H9 (cell line): ENCODE measurements around the gene ITPR2. TPM values are rescaled to one million over a fixed set of nuclear protein-coding genes. Genes with fewer than 3 reads are reported as not detected.
A peak's percentile ranks its signal among the peaks of the same experiment; 100 is the strongest.

Experiments used
- DNase-seq: peaks from one replicate; pipeline ENCODE4 v3.0.0-alpha.2; 2017
- H2AFZ ChIP-seq: one replicate; pipeline ENCODE4 v1.6.1; 2013; ENCODE audit warnings: mild to moderate bottlenecking, low read length, control low read depth, moderate library complexity
- H2AK5ac ChIP-seq: 2 replicates; pipeline ENCODE4 v1.6.1; 2013; ENCODE audit warnings: low read length, control low read depth, mixed read lengths; ENCODE audit not compliant: insufficient read length
- H2BK120ac ChIP-seq: one replicate; pipeline ENCODE4 v1.6.1; 2013; ENCODE audit warnings: low read depth, mild to moderate bottlenecking, low read length, control low read depth, inconsistent platforms; ENCODE audit not compliant: poor library complexity, severe bottlenecking
- H2BK12ac ChIP-seq: 2 replicates; pipeline ENCODE4 v1.6.1; 2013; ENCODE audit warnings: low read length, control low read depth, mixed read lengths, low read depth; ENCODE audit not compliant: insufficient read length
- H2BK15ac ChIP-seq: 2 replicates; pipeline ENCODE4 v1.6.1; 2013; ENCODE audit warnings: low read depth, low read length, control low read depth
- H2BK20ac ChIP-seq: one replicate; pipeline ENCODE4 v1.6.1; 2013; ENCODE audit warnings: low read depth, mild to moderate bottlenecking, low read length, control low read depth, inconsistent platforms; ENCODE audit not compliant: poor library complexity, severe bottlenecking
- H2BK5ac ChIP-seq: 2 replicates; pipeline ENCODE4 v1.6.1; 2013; ENCODE audit warnings: low read length, control low read depth, mixed read lengths; ENCODE audit not compliant: insufficient read length
- H3K14ac ChIP-seq: 2 replicates; pipeline ENCODE4 v1.6.1; 2013; ENCODE audit warnings: low read length, control low read depth; ENCODE audit not compliant: insufficient read depth
- H3K18ac ChIP-seq: 2 replicates; pipeline ENCODE4 v1.6.1; 2013; ENCODE audit warnings: low read depth, mild to moderate bottlenecking, mixed read lengths, low read length, control low read depth; ENCODE audit not compliant: insufficient read length
- H3K23ac ChIP-seq: 2 replicates; pipeline ENCODE4 v1.6.1; 2013; ENCODE audit warnings: low read length, control low read depth, mixed read lengths, low read depth; ENCODE audit not compliant: insufficient read length
- H3K23me2 ChIP-seq: 2 replicates; pipeline ENCODE4 v1.6.1; 2013; ENCODE audit warnings: low read depth, mild to moderate bottlenecking, mixed read lengths, low read length, control low read depth; ENCODE audit not compliant: insufficient read length, poor library complexity, severe bottlenecking
- H3K27ac ChIP-seq: 2 replicates; pipeline ENCODE4 v1.5.1; 2013; ENCODE audit warnings: low read length, control low read depth, mixed read lengths, low read depth; ENCODE audit not compliant: insufficient read length
- H3K27me3 ChIP-seq: 2 replicates; pipeline ENCODE4 v1.6.1; 2013; ENCODE audit warnings: low read length, control low read depth, inconsistent platforms; ENCODE audit not compliant: insufficient read depth
- H3K4ac ChIP-seq: 2 replicates; pipeline ENCODE4 v1.6.1; 2013; ENCODE audit warnings: low read depth, mild to moderate bottlenecking, control low read depth, inconsistent platforms, low read length, moderate library complexity
- H3K4me1 ChIP-seq: 2 replicates; pipeline ENCODE4 v1.6.1; 2013; ENCODE audit warnings: low read length, control low read depth, inconsistent platforms; ENCODE audit not compliant: insufficient read depth
- H3K4me2 ChIP-seq: 2 replicates; pipeline ENCODE4 v1.6.1; 2013; ENCODE audit warnings: low read length, control low read depth, mixed read lengths; ENCODE audit not compliant: insufficient read length, insufficient read depth
- H3K56ac ChIP-seq: 2 replicates; pipeline ENCODE4 v1.6.1; 2013; ENCODE audit warnings: low read depth, mild to moderate bottlenecking, mixed read lengths, low read length, control low read depth; ENCODE audit not compliant: insufficient read length
- H3K79me1 ChIP-seq: 2 replicates; pipeline ENCODE4 v1.6.1; 2013; ENCODE audit warnings: low read depth, mild to moderate bottlenecking, moderate library complexity, low read length, control low read depth, inconsistent platforms; ENCODE audit not compliant: insufficient read depth, poor library complexity, severe bottlenecking
- H3K79me2 ChIP-seq: 2 replicates; pipeline ENCODE4 v1.6.1; 2013; ENCODE audit warnings: low read length, control low read depth, inconsistent platforms; ENCODE audit not compliant: insufficient read depth
- H3K9ac ChIP-seq: 2 replicates; pipeline ENCODE4 v1.6.1; 2013; ENCODE audit warnings: low read length, control low read depth, mixed read lengths; ENCODE audit not compliant: insufficient read length; ENCODE audit errors: extremely low read depth
- H3K9me3 ChIP-seq: one replicate; pipeline ENCODE4 v1.6.1; 2013; ENCODE audit warnings: low read depth, low read length, inconsistent platforms; ENCODE audit not compliant: control insufficient read depth
- H3T11ph ChIP-seq: one replicate; pipeline ENCODE4 v1.6.1; 2013; ENCODE audit warnings: mild to moderate bottlenecking, low read length, control low read depth, inconsistent platforms
- H4K20me1 ChIP-seq: one replicate; pipeline ENCODE4 v1.6.1; 2013; ENCODE audit not compliant: control insufficient read depth, insufficient read length, insufficient read depth
- H4K5ac ChIP-seq: 2 replicates; pipeline ENCODE4 v1.6.1; 2013; ENCODE audit warnings: low read depth, mild to moderate bottlenecking, mixed read lengths, low read length, control low read depth; ENCODE audit not compliant: insufficient read length
- H4K8ac ChIP-seq: replicated peaks from 2 replicates; pipeline ENCODE4 v1.6.1; 2013; ENCODE audit warnings: low read length, control low read depth, mixed read lengths, low read depth; ENCODE audit not compliant: insufficient read length
- H4K91ac ChIP-seq: 2 replicates; pipeline ENCODE4 v1.6.1; 2013; ENCODE audit warnings: low read depth, mild to moderate bottlenecking, moderate library complexity, mixed read lengths, low read length, control low read depth; ENCODE audit not compliant: insufficient read length
- H3K27ac Mint-ChIP-seq, 3 experiments: 2 replicates in 2 of 3; 3 replicates in 1 of 3; pipeline ENCODE4 v1.8.0; 2020 to 2021; ENCODE audit warnings: mixed read lengths in 3 of 3, mild to moderate bottlenecking in 1 of 3, moderate library complexity in 1 of 3
- H3K27me3 Mint-ChIP-seq: 2 replicates; pipeline ENCODE4 v1.8.0; 2021; ENCODE audit warnings: low read depth, mild to moderate bottlenecking, moderate library complexity, mixed read lengths
- H3K36me3 Mint-ChIP-seq, 3 experiments: 2 replicates in 2 of 3; 3 replicates in 1 of 3; pipeline ENCODE4 v1.8.0; 2020 to 2021; ENCODE audit warnings: low read depth in 3 of 3, mixed read lengths in 3 of 3; ENCODE audit not compliant: insufficient read depth in 1 of 3
- H3K4me1 Mint-ChIP-seq, 2 experiments: 2 replicates each; pipeline ENCODE4 v1.8.0; 2020; ENCODE audit warnings: mixed read lengths in 2 of 2
- H3K4me3 Mint-ChIP-seq, 2 experiments: 2 replicates in 1 of 2; 3 replicates in 1 of 2; pipeline ENCODE4 v1.8.0; 2020 to 2021; ENCODE audit warnings: mild to moderate bottlenecking in 2 of 2, mixed read lengths in 2 of 2, moderate library complexity in 1 of 2
- H3K9me3 Mint-ChIP-seq, 2 experiments: 2 replicates in 1 of 2; 3 replicates in 1 of 2; pipeline ENCODE4 v1.8.0; 2020; ENCODE audit warnings: mild to moderate bottlenecking in 2 of 2, mixed read lengths in 2 of 2, moderate library complexity in 1 of 2
- CTCF ChIP-seq: fragments of 200-600 bp; sonication (generic); conservative IDR thresholded peaks from 3 replicates; pipeline ENCODE4 v1.8.0; 2021; ENCODE audit warnings: antibody characterized with exemption, mild to moderate bottlenecking
- WGBS: extraction: QIAGEN DNeasy Blood & Tissue Kit; methylation state at CpG from one replicate; pipeline ENCODE4 v1.1.7; 2013; ENCODE audit warnings: missing lambda C conversion rate, low lambda C conversion rate, mixed read lengths; ENCODE audit not compliant: insufficient read length; ENCODE audit errors: extremely low coverage; 5-methylcytosine and 5-hydroxymethylcytosine counted together
- total RNA-seq: library from RNA; stranded (reverse); gene quantifications from 2 replicates; pipeline ENCODE4 v1.2.1, GENCODE V29; 2021

Gene ITPR2
- total RNA-seq, 1 experiment from 2014 or later: 14.8 TPM

- no peak overlapping the region for H3K27ac ChIP-seq
- no peak overlapping the region for H2BK15ac ChIP-seq
- Mint-ChIP-seq H3K9me3 (no peaks in the 10 kb centered on the region), H3K36me3 (peaks cover 0 to 2% (median 0%) of the 10 kb centered on the region in 3 experiments; a peak in 2 of 7 replicates), H3K27me3 (no peaks in the 10 kb centered on the region), H3K27ac (peak overlapping the region in 1 of 3 experiments; percentile 0; a peak in 1 of 7 replicates), H3K4me1 (no peaks in the 10 kb centered on the region), H3K4me3 (no peak overlapping the region)
- no peak overlapping the region for H3K14ac ChIP-seq
- no peaks in the 10 kb centered on the region for H4K20me1 ChIP-seq
- H2AFZ ChIP-seq: no peak overlapping the region
- no peak overlapping the region for H2AK5ac ChIP-seq
- no peaks in the 10 kb centered on the region for H3K79me2 ChIP-seq
- no peaks in the 10 kb centered on the region for H3K9me3 ChIP-seq
- no peak overlapping the region for H2BK5ac ChIP-seq
- H4K5ac ChIP-seq: no peak overlapping the region
- no peaks in the 10 kb centered on the region for H3K79me1 ChIP-seq
- H2BK12ac ChIP-seq: no peak overlapping the region
- H3K18ac ChIP-seq: no peak overlapping the region
- no peak for TF ChIP-seq CTCF
- H3K23me2 ChIP-seq: no peaks in the 10 kb centered on the region
- H4K8ac ChIP-seq: no peak overlapping the region
- H3K4me1 ChIP-seq: no peaks in the 10 kb centered on the region
- H3K4me2 ChIP-seq: no peak overlapping the region
- H2BK20ac ChIP-seq: no peak overlapping the region
- DNase-seq: no peak
- H4K91ac ChIP-seq: no peak overlapping the region
- no CpG with 5 or more reads among the region's 2 CpGs for WGBS
- no peak overlapping the region for H2BK120ac ChIP-seq
- no peaks in the 10 kb centered on the region for H3K27me3 ChIP-seq
- no peak overlapping the region for H3K4ac ChIP-seq
- H3K56ac ChIP-seq: no peak overlapping the region
- H3K23ac ChIP-seq: no peak overlapping the region
- H3K9ac ChIP-seq: no peak overlapping the region
- no peak overlapping the region for H3T11ph ChIP-seq
Observed at GRCh38 chr12:26580619-26581018, 252.4 kb downstream of the ITPR2 start.
